HG02870 (cell line): ENCODE results near the gene ZNF12.
A peak's percentile ranks its signal among the peaks of the same experiment; 100 is the strongest.
"Not testable (repeated sequence)": the region's sequence is repeated elsewhere in the genome, so short reads cannot be mapped to it uniquely, and the experiment has no call there.

ENCODE experiments used
- ATAC-seq: cut with Tn5 transposase; IDR thresholded peaks from one replicate; pipeline ENCODE4 v1.9.1; 2021; ENCODE audit warnings: mild to moderate bottlenecking, moderate library complexity; ENCODE audit not compliant: unreplicated experiment

ZNF12 gene

DNA sequence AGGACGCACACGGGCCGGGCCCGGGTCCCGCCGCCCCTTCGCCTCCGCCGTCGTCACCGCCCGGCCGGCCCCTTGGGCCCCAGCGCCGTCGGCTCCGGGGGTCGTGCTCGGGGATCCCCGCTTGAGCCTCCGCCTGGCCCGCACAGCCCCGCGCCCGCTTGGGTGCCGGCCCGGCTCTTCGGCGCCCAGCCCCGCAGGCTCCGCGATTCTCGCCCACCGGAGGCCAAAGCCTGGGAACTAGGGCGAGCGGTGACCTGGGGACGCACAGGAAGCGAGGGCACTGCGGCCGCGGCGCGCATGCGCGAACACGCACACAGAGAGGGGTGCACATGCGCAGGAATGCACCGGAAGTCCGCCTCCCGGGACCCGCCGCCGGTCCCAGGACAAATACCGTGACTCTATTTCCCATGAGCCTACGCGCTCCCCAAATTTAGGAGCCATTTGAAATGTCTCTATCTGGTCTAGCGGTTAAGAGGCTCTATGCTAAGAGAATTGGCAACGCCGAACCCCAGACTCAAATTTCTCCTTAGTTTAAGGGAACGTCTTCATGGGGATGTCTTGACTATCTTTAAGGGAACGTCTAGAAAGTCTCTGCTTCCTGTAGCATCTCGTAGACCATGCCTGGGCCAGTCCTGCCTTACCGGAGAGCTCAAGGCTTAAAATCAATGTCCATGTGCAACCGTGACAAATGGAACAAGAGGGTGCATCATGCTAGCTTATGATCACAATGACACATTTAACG, at the start of gene ZNF12:
Gene ZNF12, minus strand, starts transcription at position 282 of the 742 bp plus-strand sequence. CDS start 1,774 bp downstream, outside the sequence.
- ATAC-seq = peak; percentile 87

DNA sequence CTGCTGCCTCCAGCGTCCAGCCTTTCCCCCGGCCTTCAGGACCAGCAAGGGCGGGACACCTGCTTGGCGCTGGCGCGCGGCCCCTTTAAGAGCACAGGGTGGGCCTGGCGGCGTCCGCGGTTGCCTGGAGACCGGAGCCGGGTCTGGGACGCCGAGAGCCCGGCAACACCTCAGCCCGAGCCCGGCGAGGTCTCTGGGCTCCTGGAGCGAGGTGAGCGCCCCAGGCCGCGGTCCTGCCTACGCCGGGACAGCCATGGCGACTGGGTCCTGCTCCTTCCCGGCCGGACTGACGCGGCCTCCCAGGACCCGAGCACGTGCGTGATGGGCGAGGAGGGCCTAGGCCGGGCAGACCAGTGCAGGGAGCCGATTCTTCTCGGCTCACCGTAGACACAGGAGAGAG, 47.2 kb upstream of the ZNF12 start, which contains the start of gene RSPH10B2:
Gene RSPH10B2, plus strand, starts transcription at position 140 of the 400 bp plus-strand sequence. CDS start 3,575 bp downstream, outside the sequence.
- ATAC-seq = not testable (repeated sequence)

DNA sequence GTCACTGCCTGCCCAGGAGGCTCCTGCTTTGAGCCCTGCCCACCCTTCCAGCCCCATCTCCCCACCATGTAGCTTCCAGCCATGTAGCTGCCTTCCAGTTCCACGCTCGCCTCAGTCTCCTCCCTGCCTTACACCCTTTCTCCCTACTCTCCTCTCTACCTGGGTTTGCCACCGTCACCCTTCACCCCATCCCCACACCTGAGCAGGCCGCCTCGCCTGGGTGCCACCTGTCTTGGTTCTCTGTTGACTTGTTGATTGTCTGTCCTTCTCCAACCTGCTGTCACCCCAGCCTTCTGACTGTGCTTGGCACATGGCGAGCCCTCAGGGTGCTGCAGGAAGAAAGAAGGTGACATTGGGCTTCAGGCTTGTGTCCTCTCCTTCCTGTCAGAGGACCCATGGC, 43.4 kb upstream of the ZNF12 start:
- ATAC-seq = not testable (repeated sequence)

GRCh38 chr7:6749335-6749734, 42.6 kb upstream of the ZNF12 start:
- ATAC-seq = not testable (repeated sequence)

DNA sequence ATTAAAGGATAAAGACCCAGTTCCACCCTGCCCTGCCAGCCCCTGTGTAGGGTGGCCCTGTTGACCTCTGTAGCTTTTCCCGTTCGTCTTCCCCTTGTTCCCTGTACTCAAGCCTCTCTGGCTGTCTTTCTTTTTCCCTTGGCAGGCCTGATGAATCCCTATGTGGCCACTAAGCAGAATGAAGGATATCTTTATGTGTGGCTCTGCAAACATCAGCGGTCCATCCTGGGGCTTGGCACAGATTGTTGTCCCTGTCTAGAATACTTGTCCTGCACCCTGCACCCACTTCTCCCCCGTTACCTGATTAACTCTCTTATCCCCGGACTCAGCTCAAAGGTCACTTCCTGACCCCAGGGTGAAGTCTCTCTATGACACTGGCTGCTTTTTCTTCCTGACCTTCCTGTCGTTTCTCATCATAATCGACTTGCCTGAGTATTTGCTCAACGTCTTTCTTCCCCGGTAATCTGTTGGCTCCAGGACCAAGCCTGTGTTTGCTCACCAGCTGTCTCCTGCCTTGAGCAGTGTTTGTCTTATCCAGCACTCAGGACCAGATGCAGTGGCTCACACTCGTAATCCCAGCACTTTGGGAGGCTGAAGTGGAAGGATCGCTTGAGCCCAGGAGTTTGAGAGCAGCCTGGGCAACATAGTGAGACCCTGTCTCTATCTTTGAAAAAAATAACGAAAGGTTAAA, 37.8 kb upstream of the ZNF12 start:
- not testable (repeated sequence) for ATAC-seq

GRCh38 chr7:6738415-6738814, 31.7 kb upstream of the ZNF12 start:
- ATAC-seq = not testable (repeated sequence)

GRCh38 chr7:6730343-6730633, 23.5 kb upstream of the ZNF12 start:
- ATAC-seq = no peak

DNA sequence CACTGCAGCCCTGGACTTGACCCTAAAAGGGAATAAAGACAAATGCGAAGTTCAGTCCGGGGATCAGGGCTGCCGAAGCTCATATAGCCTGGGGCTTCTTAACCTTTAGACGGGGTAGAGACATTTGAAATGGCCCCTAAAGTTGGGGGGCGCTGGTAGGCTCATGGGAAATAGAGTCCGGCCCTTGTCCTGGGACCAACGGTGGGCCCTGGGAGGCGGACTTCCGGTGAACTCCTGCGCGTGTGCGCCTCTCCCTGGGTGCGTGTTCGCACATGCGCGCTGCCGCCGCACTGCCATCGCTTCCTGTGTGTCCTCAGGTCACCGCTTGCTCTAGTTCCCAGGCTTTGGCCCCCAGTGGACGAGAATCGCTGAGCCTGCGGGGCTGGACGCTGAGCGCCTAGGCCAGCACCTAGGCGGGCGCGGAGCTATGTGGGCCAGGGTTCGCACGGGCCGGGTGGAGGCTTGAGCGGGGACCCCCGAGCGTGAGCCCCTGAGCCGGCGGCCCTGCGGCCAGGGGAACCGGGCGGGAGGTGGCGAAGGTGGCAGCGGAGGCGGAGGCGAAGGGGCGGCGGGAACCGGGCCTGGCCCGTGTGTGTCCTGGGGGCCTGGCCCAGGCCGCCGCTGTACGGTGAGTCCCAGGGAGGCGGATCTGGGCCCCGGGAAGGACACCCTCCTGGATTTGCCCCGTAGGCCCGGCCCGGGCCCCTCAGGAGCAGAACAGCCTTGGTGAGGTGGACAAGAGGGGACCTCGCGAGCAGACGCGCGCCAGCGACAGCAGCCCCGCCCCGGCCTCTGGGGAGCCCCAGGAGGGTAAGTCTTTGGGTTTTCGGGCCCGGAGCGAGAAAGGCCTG, 23.0 kb upstream of the ZNF12 start:
- peak; percentile 86 for ATAC-seq

DNA sequence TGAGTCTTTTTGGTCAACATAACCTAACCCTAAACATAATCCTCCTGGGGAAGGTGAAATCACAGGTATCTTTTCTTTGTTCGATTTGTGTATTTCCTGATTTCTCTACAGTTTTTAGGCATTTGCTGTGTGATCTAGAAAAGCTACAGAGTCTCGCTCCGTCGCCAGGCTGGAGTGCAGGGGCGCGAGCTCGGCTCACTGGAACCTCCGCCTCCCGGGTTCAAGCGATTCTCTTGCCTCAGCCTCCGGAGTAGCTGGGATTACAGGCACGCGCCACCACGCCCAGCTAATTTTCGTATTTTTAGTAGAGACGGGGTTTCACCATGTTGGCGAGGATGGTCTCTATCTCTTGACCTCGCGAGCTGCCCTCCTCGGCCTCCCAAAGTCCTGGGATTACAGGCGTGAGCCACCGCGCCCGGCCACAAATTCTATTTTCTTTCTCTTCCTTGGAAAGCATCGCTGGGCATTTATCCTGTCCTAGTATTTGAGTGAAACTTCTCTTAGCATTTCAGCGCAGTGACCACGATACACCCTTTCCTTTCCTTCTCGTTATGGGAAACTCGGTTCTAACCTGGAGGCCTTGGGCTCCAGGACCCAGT, 22.2 kb upstream of the ZNF12 start:
- ATAC-seq = not testable (repeated sequence)

DNA sequence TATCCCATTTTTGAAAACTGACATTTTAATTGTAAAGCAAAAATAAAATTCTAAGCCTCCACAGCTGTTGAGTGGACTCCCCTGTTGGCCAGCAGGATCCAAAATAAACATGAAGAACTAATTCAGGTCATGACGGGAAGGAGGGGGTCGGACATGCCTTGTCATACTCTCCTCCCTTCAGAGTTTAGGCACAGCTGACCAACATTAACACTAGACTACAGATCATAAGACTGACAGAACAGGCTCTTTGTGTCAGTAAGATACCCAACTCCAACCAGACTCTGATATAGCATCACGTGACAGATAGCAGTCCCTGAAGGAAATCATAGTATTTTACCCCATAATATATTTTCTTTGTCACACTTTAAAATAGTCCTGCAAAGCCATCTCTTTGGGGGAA, 20.9 kb upstream of the ZNF12 start:
- no peak for ATAC-seq

- not testable (repeated sequence) for ATAC-seq
Measured at GRCh38 chr7:6726341-6726740, 19.6 kb upstream of the ZNF12 start.

DNA sequence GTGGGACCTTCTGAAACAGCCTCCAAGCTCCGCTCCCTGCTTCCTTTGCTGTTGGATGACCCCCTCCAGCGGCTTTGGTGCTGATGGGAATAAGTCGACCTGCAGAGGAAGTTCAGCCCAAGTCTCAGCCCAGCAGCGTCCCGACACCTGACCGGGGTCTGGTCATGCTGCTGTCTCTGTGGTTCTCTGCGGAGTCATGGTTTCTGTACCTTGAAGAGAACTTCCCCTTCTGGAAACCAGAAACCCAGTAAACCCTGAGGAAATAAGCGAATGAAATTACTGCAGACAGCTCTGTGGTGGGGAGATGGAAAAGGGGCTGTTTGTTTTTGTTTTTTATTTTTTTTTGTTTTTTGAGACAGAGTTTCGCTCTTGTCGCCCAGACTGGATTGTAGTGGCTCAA, 18.3 kb upstream of the ZNF12 start:
- peak; percentile 59 for ATAC-seq

DNA sequence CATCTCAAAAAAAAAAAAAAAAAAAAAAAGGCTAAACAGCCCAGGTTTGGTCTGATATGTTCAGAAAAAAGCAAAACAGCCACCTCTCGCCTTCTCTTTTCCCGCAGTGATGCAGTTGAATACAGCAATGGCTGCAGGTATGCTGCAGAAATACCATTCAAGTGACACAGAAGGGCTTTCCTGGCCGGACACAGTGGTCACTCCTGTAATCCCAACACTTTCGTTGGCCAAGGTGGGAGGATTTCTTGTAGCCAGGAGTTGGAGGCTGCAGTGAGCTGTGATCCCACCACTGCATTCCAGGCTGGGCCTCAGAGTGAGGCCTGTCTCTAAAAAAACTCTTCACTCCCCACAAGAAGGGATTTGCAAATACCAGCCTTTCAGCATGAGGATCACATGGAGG, 17.6 kb upstream of the ZNF12 start:
- not testable (repeated sequence) for ATAC-seq

- no peak for ATAC-seq
Measured at GRCh38 chr7:6718124-6718523, 11.4 kb upstream of the ZNF12 start.

- ATAC-seq = not testable (repeated sequence)
Measured at GRCh38 chr7:6715898-6716297, 9.2 kb upstream of the ZNF12 start.

DNA sequence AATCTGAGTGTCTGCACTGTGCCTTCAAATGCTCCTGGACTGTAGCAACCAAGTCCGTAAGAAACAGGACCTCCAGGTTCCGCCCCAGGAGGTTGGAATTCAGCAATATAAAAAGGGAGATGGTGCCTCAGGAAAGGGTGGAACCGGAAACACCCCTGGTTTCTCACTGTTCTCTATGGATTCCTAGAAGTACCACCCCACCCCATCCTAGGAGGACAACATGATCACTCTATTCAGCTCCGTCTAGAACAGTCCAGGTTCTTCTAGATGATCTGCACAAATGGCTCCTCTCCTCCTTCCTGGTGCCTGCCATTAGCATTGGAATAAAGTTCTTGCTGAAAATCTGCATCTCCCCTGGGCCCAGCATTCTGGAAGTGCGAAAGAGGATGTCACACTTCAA, 7.6 kb upstream of the ZNF12 start:
- ATAC-seq = no peak

DNA sequence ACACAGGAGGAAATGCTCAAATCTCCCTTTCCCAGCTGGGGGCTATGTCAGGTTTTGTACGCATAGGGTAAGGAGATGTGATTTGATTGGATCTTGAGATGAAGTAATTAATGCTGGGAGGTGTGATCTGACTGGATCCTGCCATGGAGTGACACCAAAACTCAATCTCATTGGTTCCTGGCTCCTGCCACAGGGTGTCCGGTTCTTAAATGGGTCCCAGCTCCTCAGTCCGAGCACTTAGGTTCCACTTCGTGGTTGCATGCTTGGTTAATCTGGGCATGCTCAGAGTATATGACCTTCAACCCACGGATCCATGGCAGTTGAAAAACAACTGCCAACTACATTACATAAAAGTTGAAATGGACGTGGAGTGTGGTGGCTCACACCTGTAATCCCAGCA, 3.1 kb upstream of the ZNF12 start:
- ATAC-seq = no peak

- ATAC-seq = no peak
Measured at GRCh38 chr7:6708304-6708703, 1.6 kb upstream of the ZNF12 start.

- ATAC-seq = peak; percentile 19
Measured at GRCh38 chr7:6705959-6706665, 635 bp downstream of the ZNF12 start.

DNA sequence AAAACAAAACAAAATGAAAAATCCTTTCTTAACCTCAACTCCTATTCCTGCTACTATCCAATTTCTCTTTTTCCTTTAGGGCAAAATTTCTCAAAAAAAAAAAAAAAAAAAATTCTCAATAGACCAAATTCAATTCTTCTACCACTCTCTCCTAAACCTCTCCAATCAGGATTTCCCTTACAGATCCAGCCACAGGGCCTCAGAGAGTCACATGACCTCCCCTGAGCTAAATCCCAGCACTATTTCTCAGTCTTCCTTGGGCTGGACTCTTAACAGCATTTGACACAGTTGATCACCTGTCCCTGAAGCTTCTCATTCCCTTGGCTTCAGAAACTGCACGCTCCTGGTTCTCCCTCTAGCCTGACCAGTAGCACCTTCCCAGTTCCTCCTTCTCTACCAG, 4.9 kb downstream of the ZNF12 start:
- ATAC-seq = no peak
